Uterus (tissue), 2 donors: ENCODE data around the gene TCF12.

ENCODE experiments used
- CTCF ChIP-seq, 4 experiments: fragments of 200-600 bp in 2 of 4; fragments of 450-650 bp in 2 of 4; sonication (generic) in 2 of 4; IDR thresholded peaks; one replicate each; pipeline ENCODE4 v1.5.1; 2016 to 2019; ENCODE audit warnings: antibody characterized with exemption in 4 of 4, mild to moderate bottlenecking in 2 of 4, moderate library complexity in 1 of 4
- POLR2A ChIP-seq, 2 donors: fragments of 450-650 bp; IDR thresholded peaks; one replicate each; pipeline ENCODE4 v1.6.1; 2016; ENCODE audit warnings: antibody characterized with exemption in 2 of 2, mild to moderate bottlenecking in 1 of 2, moderate library complexity in 1 of 2

- TF ChIP-seq CTCF (IDR thresholded peaks at IDR 0.05) (no peak), POLR2A (IDR thresholded peaks at IDR 0.05) (no peak)
Measured at GRCh38 chr15:57278439-57278838, 360.0 kb downstream of the TCF12 start.
